GM21576 (cell line): ENCODE data around the gene TMEM179.

ENCODE experiments used
- ATAC-seq: cut with Tn5 transposase; IDR thresholded peaks from one replicate; pipeline ENCODE4 v1.9.1; 2021; ENCODE audit warnings: mild to moderate bottlenecking, moderate library complexity; ENCODE audit not compliant: unreplicated experiment

Gene TMEM179

GRCh38 chr14:104600141-104600643 is 4.4 kb downstream of the TMEM179 start:
- ATAC-seq: no peak

DNA sequence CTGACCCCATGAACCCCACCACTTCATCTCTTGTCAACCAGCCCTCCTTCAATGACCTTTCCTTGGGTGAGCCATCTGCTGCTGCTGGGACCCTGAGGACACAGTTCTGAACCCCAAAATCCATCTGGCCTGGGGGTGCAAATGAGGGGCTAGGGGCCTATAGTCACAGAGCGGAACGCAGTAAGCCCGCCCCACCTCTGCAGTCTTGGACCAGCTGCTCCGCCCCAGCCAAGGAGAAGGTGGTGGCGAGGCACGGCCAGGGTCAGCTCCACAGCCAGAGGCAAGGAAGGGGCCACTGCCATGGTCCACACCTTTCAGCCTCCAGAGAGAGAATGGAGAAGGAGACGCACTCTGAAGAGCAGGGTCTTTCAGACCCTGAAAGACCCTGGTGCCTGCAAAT is 5.1 kb downstream of the TMEM179 start:
- no peak for ATAC-seq

DNA sequence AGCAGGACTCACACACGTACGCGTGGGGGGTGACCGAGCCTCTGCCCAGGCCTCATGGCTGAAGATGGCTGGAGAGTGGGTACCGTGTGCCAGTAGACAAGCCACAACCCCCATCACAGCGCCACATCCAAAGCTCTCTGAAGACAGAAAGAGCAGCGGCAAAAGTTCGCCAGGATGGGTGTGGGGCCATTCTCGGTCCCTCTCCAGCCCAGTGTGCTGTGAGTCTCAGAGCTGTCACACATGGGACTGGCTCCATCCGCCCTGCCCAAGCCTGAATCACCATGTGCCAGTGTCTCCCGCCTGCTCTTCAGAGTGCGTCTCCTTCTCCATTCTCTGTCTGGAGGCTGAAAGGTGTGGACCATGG is 5.7 kb downstream of the TMEM179 start:
- ATAC-seq: no peak

GRCh38 chr14:104598039-104598909 is 6.3 kb downstream of the TMEM179 start:
- ATAC-seq: no peak

GRCh38 chr14:104597576-104597975 is 7.0 kb downstream of the TMEM179 start:
- ATAC-seq: no peak

GRCh38 chr14:104596927-104597351 is 7.6 kb downstream of the TMEM179 start:
- no peak for ATAC-seq

DNA sequence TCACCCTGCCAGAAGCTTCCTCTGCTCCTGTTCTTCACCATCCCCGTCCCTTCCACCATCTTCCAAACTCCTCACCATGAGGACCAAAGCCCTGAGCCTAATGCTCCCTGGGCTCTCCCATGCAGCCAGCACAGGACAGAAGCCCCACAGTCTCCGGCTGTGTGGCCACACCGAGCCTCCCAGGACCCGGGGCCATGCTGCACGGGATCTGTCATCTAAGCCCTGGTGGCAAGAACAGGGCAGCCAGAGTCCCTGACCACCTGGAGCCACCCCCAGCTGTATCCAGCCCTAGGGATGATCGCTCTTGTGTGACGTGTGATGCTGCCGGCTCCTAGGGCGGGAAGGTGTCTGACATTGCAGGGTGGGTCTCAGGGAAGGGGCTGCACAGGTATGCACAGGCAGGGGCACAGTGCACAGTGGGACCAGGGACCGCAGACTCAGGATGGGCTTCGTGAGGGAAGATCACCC is 8.1 kb downstream of the TMEM179 start:
- ATAC-seq: no peak

DNA sequence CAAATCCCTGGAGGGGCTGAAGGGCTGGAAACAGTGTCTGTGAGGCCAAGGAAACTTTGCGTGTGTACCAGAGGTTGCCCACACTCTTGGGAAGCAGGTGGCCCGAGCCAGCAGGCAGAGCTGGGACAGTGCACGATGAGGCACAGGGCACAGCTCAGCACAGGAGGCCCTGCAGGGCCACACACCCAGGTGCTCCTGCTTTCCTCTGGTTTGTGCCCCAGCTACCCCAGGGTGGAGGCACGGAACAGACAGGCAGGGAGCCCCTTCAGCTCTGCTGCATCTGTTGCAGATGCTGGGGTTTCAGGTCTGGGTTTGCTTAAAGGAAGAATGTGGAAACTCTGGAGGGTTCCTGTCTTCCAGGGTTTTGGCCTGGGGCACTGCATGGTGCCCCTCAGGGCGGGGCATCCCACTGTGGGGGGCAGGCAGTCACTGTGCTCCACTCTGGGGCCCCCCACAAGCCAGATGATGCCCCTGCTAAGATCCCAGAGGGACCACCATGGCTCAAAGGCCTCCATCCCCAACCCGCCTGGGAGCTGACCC is 8.6 kb downstream of the TMEM179 start:
- no peak for ATAC-seq

GRCh38 chr14:104595116-104595675 is 9.4 kb downstream of the TMEM179 start:
- ATAC-seq: no peak

DNA sequence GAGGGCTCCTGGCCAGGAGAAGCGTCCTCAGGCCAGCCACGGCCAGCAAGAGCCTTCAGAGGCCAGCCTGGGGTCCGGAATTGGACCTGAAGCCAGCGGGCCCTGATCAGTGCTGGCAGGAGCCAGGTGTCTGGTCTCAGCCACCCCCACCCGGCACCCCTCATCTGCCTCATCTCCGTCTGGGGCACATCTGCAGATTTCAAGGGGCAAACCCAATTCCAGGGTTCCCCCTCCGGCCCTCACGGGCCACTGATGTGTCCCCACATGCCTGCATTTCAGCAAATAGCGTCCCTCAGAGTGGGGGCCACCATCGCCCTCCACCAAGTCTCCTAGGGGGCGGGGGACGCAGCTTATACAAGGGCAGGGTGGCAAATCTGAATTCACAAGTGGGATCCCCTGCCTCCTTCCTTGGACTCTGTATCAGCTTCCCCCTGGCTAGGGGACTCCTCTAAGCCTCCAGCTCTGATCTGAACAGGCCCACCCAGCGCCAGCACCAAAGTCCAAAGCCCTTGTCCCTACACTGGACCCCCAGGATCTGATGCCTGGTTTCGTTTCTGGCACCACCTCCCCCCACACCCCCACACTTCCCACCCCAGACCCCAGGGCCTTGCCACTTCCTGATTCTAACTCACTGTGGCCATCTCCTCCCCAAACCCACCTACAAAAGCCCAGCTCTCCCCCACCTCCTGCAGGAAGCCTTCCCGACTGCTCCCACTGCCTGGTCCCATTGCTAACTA is 10.1 kb downstream of the TMEM179 start:
- no peak for ATAC-seq

- ATAC-seq: no peak
Observed at GRCh38 chr14:104593710-104594136, 10.8 kb downstream of the TMEM179 start.

DNA sequence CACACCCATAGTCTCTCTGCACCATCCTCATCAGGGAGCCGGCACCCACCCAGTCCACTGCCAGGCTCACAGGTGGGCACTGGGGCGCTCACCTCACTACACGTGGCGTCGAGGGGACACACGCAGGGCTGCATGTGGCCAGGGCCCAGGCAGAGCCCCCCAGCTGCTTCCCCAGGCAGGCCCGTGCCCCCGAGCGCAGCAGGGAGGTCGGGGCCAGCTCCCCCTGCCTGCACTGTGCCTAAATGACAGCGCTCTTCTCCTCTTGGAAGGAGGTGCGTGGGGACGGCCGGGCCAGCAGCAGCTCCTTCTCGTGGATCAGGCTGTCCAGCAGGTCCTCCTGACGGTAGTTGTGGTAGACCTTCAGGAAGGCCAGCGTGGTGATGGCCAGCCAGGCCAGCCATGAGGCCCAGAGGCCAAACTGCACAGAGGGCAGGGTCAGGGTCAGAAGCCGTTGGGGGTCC is 11.3 kb downstream of the TMEM179 start:
- ATAC-seq: no peak

DNA sequence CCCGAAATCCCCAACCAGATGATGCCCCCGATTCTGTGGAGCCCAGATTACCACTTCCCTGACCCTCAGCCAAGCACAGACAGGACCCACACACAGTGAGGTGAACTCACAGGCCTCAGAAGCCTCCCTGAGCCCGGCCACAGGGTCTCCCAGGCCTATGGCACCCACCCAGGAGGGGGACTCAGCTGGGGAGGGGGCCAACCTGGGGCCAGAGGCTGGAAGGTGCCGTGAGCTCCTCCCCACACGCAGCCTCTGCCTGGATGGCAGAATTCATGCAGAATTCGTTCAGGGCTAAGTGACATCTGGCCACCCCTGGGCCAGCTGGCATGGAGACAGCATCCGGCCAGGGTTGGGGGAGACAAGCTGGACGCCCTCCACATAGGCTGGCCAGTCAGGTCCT is 11.8 kb downstream of the TMEM179 start:
- no peak for ATAC-seq

DNA sequence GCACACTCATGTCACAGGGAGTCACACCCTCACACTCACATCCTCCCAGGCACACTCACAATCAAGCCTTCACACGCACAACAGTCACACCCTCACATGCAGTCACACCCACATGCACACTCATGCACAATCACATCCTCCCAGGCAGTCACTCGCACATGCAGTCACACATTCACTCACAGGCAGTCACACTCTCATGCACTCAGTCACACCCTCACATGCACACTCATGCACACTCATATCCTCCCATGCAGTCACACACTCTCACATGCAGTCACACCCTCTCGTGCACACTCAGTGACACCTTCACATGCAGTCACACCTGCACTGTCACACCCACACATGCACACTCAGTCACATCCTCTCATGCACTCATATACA is 12.3 kb downstream of the TMEM179 start:
- ATAC-seq: no peak

DNA sequence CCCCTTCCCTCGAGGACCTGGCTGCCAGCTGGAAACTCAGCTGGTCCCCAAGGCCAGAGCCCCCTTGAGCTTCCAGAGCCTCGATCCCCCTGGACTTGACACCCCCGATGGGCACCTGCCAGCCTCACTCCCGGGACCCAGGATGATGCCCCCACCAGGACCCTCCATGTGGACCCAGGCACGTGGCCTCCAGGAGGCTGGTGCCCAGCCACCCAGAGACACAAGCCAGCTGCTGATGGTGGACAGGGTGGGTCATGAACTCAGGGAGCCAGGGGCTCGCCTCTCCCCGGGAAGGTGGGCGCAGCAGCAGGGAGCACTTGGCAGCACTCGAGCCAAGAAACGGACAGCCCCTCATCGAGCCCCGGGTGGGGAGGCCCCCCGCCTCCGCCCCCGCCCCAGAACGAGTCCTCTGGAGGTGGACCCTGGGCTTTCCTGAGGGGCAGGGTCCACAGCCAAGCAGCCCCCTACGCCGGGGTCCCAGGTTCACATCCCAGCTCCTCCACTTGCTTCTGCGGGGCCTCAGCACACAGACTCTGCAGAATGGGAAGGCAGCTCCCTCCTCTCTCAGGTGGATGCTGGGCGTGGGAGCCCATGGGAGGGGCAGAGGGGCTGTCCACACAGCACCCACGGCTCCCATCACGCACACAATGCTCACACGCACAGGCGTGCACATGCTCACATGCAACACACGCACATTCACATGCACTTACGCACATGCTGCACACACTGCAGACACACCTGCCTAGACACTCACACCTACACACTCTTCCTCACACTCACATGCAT is 12.9 kb downstream of the TMEM179 start:
- no peak for ATAC-seq

GRCh38 chr14:104591031-104591430 is 13.5 kb downstream of the TMEM179 start:
- ATAC-seq: no peak

GRCh38 chr14:104590240-104590965 is 14.2 kb downstream of the TMEM179 start:
- no peak for ATAC-seq

DNA sequence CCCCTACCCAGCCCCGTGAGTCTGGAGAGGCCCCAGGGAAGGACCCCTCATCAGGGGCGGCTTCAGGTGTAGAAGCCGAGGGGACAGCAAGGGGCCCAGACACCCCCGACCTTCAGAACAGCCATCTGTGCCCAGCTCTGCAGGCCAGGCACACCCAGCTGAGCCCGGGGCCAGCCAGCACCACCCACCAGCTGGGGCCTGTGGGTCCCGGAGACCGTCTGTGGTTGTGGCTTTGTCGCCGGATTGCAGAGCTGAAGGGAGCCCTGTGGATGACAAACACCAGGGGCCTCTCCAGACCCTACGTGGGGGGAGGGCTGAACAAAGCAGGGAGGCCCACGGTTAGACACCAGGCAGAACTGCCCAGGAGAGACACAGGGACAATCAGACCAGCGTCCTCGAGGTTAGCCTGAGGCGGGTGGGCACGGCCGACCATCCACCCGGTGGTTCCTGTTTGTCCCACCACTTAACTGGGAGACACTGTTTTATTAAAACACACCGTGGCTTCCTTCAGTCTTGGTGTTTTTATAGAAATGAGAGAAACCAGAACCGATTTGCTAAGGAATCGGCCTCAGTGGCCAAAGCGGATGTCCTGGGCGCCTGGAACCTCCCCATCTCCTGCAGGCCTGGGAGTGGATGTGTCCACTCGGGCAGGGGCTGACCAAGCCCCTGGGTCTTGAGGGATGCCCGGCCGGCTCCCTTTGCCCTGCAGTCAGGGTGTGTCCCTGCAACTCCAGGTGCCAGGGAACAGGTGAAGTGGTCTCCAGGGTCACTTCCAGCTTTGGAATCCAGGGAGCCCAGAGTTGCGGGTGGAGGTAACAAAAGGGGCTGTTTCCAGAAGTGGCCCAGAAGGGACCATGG is 15.0 kb downstream of the TMEM179 start:
- ATAC-seq: no peak
